Left forelimb (tissue), 1 donor: ENCODE results near the gene LRRK1.
A peak's percentile ranks its signal among the peaks of the same experiment; 100 is the strongest.

ENCODE experiments used
- DNase-seq: peaks from one replicate; pipeline ENCODE4 v3.0.0-alpha.2; 2018; ENCODE audit warnings: low spot score

Gene LRRK1

DNA sequence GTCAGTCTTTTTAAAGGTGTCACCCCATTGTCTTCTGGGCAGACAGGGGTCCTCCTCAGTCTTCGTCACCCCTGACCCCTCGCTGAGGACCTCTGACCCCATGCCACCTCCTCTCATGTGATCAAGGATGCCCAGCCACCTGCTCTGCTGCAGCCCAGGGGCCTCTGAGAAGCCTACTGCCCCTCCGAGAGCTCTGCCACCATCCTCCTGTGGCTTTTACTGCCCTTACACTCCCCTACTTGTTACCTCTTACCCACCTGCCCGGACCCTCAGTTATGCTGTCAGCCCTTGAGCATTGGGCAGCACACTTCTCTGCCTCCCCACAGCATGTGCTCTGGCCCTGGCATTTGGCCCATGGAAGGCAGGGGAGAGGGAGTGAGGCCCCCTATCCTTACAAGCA is 123.2 kb downstream of the LRRK1 start:
- DNase-seq: peak; percentile 22

DNA sequence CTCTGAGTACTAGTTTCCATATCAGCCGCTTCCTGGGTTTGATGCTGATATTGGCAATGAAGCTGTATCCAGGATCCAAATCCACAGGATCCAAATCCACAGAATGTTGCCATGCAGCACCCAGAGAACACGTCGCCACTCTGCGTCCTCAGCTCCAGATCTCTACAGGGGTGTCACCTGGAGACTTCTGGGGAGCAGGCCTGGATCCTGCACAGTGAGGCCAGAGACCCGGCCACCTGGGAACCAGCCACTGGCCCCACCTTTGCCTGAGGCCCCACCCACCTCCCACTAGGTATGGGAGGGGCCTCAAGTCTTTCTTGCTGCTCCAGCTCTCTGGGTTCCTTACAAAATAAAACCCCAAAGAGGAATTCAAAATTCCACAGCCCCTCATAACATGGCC is 123.9 kb downstream of the LRRK1 start:
- DNase-seq: peak; percentile 33

GRCh38 chr15:101043911-101044624 is 124.9 kb downstream of the LRRK1 start:
- peak; percentile 37 for DNase-seq

DNA sequence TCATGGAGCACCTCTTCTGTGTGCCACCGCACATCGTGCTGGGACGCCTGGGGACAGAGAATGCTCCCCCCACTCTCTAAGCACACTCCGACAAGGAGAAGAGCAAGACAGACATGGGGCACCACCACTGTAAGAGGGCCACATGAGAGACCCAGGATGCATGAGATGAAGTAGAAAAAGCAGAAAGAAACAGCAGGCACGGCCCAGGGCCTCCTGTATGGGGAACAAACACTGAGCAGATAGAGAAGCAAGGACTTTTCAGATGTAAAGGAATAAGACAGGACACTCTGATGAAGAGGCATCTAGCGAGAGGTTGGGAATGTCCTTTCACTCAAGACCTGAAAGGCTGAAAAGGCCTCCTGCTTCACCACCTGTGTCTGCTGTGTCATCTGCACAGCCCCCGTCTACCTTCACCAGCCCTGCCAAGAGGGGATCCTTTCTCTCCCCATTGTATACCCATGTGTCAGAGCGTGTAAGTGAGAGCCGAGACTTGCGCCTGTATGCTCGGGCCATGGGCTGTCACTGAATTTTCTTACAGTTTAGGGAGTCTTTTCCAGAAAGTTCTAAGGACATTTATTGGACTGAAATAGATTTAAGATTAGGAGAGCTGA is 125.6 kb downstream of the LRRK1 start:
- DNase-seq: peak; percentile 31

DNA sequence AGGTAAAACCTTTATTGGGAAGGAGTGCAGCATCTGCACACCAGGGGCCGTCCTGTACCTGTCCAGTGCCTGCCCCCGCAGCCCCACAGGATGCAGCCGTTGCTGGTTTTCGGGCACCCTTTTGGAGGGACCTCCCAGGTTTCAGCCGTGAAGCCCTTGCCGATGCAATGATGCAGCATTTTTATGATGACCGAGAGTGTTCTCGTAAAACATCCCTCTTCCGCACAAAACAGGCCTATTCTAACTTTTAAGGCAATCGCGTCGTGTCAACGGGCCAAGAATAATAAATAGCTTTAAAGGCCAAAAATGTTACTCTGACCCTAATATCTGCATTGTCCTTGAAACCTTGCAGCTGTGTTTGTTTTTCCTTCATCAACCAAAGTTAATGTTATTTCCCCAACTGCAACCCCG is 126.1 kb downstream of the LRRK1 start:
- peak; percentile 38 for DNase-seq

DNA sequence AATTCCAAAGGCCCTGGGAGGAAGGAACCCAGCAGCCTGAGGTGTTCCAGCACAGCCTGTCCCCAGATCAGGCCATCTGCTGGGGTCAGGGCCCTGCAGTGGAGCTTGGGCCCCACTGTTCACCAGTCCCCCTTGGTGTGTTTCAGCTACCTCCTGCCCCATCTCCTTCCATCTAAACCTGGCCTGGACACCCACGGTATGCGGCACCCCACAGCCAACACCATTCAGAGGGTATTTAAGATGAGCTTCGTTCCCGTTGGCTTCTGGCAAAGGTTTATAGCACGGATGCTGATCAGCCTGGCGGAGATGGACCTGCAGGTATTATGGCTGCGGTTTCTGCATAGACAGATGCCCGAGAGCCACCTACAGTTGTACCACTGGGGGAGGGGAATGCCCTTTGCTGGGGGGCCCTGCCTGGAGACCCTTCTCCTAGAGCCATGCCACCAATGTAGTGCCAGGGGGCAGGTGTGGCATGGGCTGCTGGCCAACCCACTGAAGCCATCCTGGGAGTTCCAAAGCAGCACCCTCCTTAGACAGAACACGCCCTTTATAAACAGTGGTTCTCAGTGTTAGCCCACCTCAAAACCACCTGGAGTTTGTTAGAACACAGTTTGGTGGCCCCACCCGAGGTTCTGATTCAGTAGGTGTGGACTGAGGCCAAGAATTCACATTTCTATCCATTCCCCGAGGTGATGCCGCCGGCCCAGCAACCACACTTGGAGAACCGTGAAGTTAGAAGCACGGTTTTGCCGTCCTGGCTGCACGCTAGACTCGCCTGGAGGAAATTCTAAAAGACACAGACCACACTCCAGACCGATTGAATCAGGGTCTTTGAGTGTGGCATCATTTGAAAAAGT is 126.9 kb downstream of the LRRK1 start:
- peak; percentile 20 for DNase-seq

- DNase-seq: no peak
These were observed 127.7 kb downstream of the LRRK1 start for GRCh38 chr15:101046826-101047225.

DNA sequence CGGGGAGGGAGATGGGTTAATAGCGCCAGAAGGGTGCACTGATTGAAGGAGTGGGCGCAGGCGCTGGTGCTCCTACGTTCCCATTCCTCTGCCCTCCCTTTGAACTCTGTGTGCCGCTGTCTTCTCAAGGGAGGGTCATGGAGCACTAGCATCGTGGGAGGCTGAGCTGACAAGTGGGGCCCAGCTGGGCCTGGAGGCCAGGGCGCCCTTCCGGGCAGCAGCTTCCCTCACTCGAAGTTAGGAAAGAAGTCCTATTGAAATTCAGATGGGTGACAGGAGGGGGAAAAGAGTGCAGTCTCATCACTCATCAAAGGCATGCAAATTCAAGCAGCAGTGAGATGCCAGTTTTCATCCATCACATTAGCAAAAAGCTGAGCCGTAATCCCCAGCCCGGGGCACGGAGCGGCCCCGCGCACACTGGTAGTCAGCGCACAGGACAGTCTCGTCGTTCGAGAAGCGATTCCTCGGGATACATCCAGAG is 128.2 kb downstream of the LRRK1 start:
- DNase-seq: peak; percentile 51

DNA sequence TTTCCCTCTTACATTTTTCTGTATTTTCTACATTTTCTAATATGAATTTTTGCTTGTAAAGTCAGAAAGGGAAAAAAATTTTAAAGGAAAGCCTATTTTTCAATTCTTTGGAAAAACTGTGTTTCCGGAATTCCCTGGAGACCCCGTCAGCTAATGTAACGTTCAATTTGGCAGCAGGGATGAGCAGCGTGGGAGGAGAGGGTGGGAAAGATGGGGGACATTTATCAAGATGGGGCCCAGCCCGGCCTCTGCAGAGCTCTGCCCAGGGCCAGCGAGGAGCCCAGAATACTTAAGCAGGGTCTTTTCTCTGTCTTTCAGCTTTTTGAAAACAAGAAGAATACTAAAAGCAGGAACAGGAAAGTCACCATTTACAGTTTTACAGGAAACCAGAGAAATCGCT is 129.0 kb downstream of the LRRK1 start:
- peak; percentile 64 for DNase-seq

DNA sequence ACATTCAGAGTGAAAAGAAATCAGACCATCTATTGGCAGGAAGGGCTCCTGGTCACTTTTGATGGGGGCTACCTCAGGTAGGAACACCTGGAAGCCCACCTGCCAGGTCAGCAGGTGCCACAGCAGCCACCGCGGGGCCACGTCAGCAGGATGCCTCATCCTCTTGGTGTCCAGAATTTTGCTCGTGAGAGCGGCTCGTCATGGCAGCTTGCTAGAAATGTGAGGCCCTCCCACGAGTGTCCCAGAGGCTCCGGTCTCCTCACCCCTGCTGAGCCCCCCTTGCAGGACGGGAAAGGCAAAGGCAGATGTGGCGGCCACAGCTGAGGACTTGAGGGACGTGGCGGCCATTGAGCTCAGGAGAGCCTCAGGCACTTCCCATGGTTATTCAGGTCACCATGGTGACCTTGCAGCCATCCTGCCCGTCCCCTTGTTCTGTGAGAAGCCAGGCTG is 129.4 kb downstream of the LRRK1 start:
- DNase-seq: peak; percentile 54

DNA sequence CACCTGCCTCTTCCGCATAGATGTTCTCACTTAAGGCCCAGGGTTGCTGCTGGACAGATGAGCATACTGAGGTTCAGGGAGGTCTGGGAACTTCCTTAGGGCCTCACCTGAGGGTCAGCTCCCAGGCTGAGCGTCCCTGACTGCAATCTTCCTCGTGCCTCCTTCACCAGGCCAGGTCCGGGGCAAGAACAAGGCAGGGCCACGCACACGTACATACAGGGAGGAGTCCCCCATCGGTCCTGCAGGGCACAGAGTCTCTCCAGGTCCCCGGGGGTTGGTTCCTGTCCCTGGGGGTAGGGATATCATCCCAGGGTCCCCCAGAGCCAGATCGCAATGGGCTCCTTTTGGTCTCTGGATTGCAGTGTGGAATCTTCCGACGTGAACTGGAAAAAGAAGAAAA is 130.1 kb downstream of the LRRK1 start:
- peak; percentile 38 for DNase-seq

- peak; percentile 63 for DNase-seq
These were observed 130.9 kb downstream of the LRRK1 start for GRCh38 chr15:101049856-101050622.

DNA sequence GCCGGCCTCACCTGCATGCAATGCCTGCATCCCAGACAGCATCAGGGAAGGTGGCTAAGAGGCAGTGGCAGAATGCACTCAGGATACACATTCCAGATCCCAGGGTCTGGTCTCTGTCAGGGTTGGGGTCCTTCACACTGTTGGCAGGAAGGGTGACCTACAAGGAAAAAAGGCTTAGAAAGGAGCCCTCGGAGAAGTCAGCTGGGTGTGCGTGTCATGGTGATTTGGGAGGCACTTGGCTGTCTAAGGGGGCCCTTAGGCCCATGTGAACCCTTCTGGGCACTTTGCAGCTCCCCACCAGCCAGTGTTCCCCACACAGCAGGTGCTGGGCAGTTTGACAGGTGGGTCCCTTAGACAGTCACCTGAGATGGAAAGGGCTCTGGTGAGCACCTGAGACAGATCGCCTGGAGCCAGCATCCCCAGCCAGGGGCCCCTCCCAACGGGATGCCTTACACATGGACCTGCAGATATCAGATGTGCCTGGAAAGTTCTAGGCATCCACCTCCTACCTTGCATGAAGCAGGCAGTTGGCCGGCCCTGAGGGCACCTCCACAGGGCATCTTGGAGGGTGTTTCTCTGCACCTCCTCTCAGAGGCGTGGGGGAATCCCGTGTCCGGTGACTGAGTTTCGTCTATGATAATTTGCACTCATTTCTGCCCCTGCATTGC is 131.6 kb downstream of the LRRK1 start:
- peak; percentile 48 for DNase-seq

DNA sequence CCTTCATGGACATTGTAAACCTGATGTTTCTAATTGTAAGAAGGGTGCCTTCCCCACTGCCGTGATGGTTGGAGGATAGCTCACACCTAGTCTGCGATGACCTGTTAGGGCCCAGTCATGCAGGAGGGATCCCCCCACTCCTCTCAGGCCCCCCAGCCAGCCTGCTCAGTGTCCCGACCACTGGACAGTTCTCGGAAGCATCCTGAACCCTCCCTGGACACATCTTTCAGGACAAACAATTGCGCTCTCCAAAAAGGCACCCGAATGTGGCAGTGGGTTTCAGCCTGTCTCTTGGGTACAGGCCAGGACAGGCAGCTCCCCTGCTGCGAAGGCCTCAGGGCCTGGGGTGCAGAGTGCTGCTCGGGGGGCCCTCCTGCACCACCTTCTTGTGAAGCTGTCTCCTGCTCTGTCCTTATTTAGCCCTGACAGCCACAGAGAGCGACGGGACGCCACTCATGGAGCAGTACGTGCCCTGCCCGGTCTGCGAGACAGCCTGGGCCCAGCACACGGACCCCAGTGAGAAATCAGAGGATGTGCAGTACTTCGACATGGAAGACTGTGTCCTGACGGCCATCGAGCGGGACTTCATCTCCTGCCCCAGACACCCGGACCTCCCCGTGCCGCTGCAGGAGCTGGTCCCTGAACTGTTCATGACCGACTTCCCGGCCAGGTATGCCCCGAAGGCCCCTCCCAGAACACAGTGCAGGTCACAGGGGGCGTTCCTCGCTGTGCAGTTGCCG is 132.3 kb downstream of the LRRK1 start:
- peak; percentile 31 for DNase-seq

GRCh38 chr15:101052031-101052620 is 133.0 kb downstream of the LRRK1 start:
- no peak for DNase-seq

DNA sequence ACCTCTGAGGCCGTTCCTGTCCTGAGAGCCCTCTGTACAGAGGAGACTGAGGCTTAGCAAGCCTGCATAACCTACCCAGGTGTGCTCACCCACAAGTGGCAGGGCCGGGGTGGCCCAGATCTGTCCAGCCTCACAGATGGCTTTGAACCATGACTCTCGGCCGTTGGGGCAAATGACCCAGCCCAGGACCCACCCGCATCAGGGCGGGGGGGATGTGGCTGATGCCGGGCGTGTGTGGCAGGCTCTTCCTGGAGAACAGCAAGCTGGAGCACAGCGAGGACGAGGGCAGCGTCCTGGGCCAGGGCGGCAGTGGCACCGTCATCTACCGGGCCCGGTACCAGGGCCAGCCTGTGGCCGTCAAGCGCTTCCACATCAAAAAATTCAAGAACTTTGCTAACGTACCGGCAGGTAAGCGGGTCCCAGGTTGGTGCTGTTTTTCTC is 133.5 kb downstream of the LRRK1 start:
- DNase-seq: peak; percentile 25

GRCh38 chr15:101053261-101053660 is 134.1 kb downstream of the LRRK1 start:
- DNase-seq: peak; percentile 56

GRCh38 chr15:101054116-101054515 is 135.0 kb downstream of the LRRK1 start:
- peak; percentile 12 for DNase-seq

DNA sequence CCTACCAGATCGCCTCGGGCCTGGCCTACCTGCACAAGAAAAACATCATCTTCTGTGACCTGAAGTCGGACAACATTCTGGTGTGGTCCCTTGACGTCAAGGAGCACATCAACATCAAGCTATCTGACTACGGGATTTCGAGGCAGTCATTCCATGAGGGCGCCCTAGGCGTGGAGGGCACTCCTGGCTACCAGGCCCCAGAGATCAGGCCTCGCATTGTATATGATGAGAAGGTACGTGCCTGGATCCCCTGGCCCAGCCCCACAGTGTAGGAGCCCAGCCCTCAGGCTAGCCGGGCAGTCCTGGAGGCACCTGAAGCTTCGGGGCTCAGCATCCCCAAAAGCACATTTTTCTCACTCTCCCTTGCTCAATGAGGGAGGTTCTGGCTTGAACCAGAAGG is 135.8 kb downstream of the LRRK1 start:
- no peak for DNase-seq

GRCh38 chr15:101055411-101055810 is 136.3 kb downstream of the LRRK1 start:
- no peak for DNase-seq
